RCC 7860 (cell line): Measurements from ENCODE around the gene SPTBN1.
"Not testable (repeated sequence)": the region's sequence is repeated elsewhere in the genome, so short reads cannot be mapped to it uniquely, and the experiment has no call there.

Experiments used
- DNase-seq: peaks from one replicate; pipeline ENCODE4 v3.0.0-alpha.2; 2015; ENCODE audit warnings: low spot score
- FAIRE-seq: peaks from 2 replicates; lab custom pipeline; 2012; peaks lifted over from hg19 to GRCh38; lab: Jason Lieb, UNC

SPTBN1 gene

GRCh38 chr2:54466870-54467269, 10.7 kb downstream of the SPTBN1 start:
- no peak for FAIRE-seq
- no peak for DNase-seq

- DNase-seq (no peak), FAIRE-seq (no peak)
Observed at GRCh38 chr2:54468673-54469072, 12.5 kb downstream of the SPTBN1 start.

GRCh38 chr2:54469484-54470053, 13.4 kb downstream of the SPTBN1 start:
- FAIRE-seq = no peak

GRCh38 chr2:54470266-54470938, 14.3 kb downstream of the SPTBN1 start:
- FAIRE-seq = peak; percentile 79

More at GRCh38 chr2:54469484-54470053, 13.4 kb downstream of the SPTBN1 start:
- no peak for DNase-seq

GRCh38 chr2:54471221-54471711, 15.1 kb downstream of the SPTBN1 start:
- peak; percentile 95 for DNase-seq
- peak; percentile 95 for FAIRE-seq

More at GRCh38 chr2:54470266-54470938, 14.3 kb downstream of the SPTBN1 start:
- peak; percentile 31 for DNase-seq

GRCh38 chr2:54473851-54474250, 17.7 kb downstream of the SPTBN1 start:
- DNase-seq (no peak), FAIRE-seq (no peak)

GRCh38 chr2:54475285-54475684, 19.2 kb downstream of the SPTBN1 start:
- FAIRE-seq (no peak), DNase-seq (no peak)

- DNase-seq (no peak), FAIRE-seq (no peak)
Observed at GRCh38 chr2:54475919-54476318, 19.8 kb downstream of the SPTBN1 start.

GRCh38 chr2:54476852-54477251, 20.7 kb downstream of the SPTBN1 start:
- FAIRE-seq = no peak
- DNase-seq = no peak

GRCh38 chr2:54477896-54478295, 21.8 kb downstream of the SPTBN1 start:
- DNase-seq (no peak), FAIRE-seq (no peak)

- DNase-seq (no peak), FAIRE-seq (no peak)
Observed at GRCh38 chr2:54478899-54479298, 22.8 kb downstream of the SPTBN1 start.

GRCh38 chr2:54479424-54479823, 23.3 kb downstream of the SPTBN1 start:
- DNase-seq = no peak

GRCh38 chr2:54480025-54480424, 23.9 kb downstream of the SPTBN1 start:
- no peak for DNase-seq
- FAIRE-seq = no peak

More at GRCh38 chr2:54479424-54479823, 23.3 kb downstream of the SPTBN1 start:
- FAIRE-seq = peak; percentile 45

GRCh38 chr2:54481686-54482085, 25.6 kb downstream of the SPTBN1 start:
- no peak for FAIRE-seq

GRCh38 chr2:54482715-54483114, 26.6 kb downstream of the SPTBN1 start:
- FAIRE-seq (peak; percentile 86), DNase-seq (peak; percentile 84)

More at GRCh38 chr2:54481686-54482085, 25.6 kb downstream of the SPTBN1 start:
- DNase-seq = no peak

GRCh38 chr2:54483426-54483825, 27.3 kb downstream of the SPTBN1 start:
- DNase-seq = peak; percentile 87
- FAIRE-seq = peak; percentile 87

- FAIRE-seq, DNase-seq: not testable (repeated sequence)
Observed at GRCh38 chr2:54485756-54486155, 29.6 kb downstream of the SPTBN1 start.

- no peak for FAIRE-seq
Observed at GRCh38 chr2:54486766-54487165, 30.6 kb downstream of the SPTBN1 start.

GRCh38 chr2:54490863-54491262, 34.7 kb downstream of the SPTBN1 start:
- no peak for FAIRE-seq

More at GRCh38 chr2:54486766-54487165, 30.6 kb downstream of the SPTBN1 start:
- no peak for DNase-seq

GRCh38 chr2:54492335-54492734, 36.2 kb downstream of the SPTBN1 start:
- no peak for DNase-seq
- FAIRE-seq = no peak

More at GRCh38 chr2:54490863-54491262, 34.7 kb downstream of the SPTBN1 start:
- DNase-seq = no peak

- no peak for DNase-seq
- FAIRE-seq = no peak
Observed at GRCh38 chr2:54494087-54494486, 38.0 kb downstream of the SPTBN1 start.

- no peak for FAIRE-seq
- DNase-seq = no peak
Observed at GRCh38 chr2:54496920-54497319, 40.8 kb downstream of the SPTBN1 start.
